Kidney (tissue), 14 donors: Measurements from ENCODE around the gene WNT2B. TPM values are rescaled to one million over a fixed set of nuclear protein-coding genes. Genes with fewer than 3 reads are reported as not detected.

Experiments used
- DNase-seq, 5 donors: peaks; one replicate each; pipeline ENCODE4 v3.0.0-alpha.2; 2013 to 2020
- FAIRE-seq: peaks from 2 replicates; lab custom pipeline; 2012; peaks lifted over from hg19 to GRCh38; lab: Jason Lieb, UNC
- H3K27ac ChIP-seq, 2 donors: one replicate each; pipeline ENCODE4 v1.7.0; 2013; ENCODE audit warnings: low read depth in 2 of 2, low read length in 2 of 2, inconsistent platforms in 1 of 2
- H3K27me3 ChIP-seq: one replicate; pipeline ENCODE4 v1.7.1; 2013; ENCODE audit warnings: low read length, inconsistent platforms; ENCODE audit not compliant: control insufficient read depth, insufficient read depth
- H3K36me3 ChIP-seq, 3 donors: one replicate each; pipeline versions ENCODE4 v1.7.0 to v1.7.1; 2013; ENCODE audit warnings: low read length in 3 of 3, control low read depth in 1 of 3, inconsistent platforms in 1 of 3; ENCODE audit not compliant: insufficient read depth in 3 of 3, control insufficient read depth in 2 of 3
- H3K4me1 ChIP-seq, 3 donors: one replicate each; pipeline versions ENCODE4 v1.7.0 to v1.7.1; 2013; ENCODE audit warnings: low read length in 3 of 3, inconsistent platforms in 1 of 3, low read depth in 1 of 3; ENCODE audit not compliant: control insufficient read depth in 2 of 3, insufficient read depth in 2 of 3
- H3K4me3 ChIP-seq, 3 donors: one replicate each; pipeline versions ENCODE4 v1.7.0 to v1.8.1; 2013; ENCODE audit warnings: low read length in 3 of 3, control low read depth in 1 of 3, inconsistent platforms in 1 of 3
- H3K9ac ChIP-seq, 3 donors: one replicate each; pipeline versions ENCODE4 v1.7.0 to v1.7.1; 2013; ENCODE audit warnings: low read length in 3 of 3, control low read depth in 1 of 3, inconsistent platforms in 1 of 3
- H3K9me3 ChIP-seq, 3 donors: one replicate each; pipeline versions ENCODE4 v1.7.0 to v1.7.1; 2013; ENCODE audit warnings: low read length in 3 of 3, control low read depth in 1 of 3, inconsistent platforms in 1 of 3; ENCODE audit not compliant: control insufficient read depth in 2 of 3, insufficient read depth in 1 of 3
- intact Hi-C: fragments of 100-400 bp; cut with DNase I; formaldehyde crosslinking; loops from one replicate; pipeline ENCODE4 v1.11.1; 2022
- polyA plus RNA-seq: library from polyadenylated mRNA; stranded (reverse); fragments of 350-450 nt; fragmentation: Illumina TruSeq; extraction: RNeasy Lipid Tissue Mini Kit (QIAGEN cat#74804); gene quantifications from one replicate; pipeline ENCODE4 v1.2.3, GENCODE V29; 2014; ENCODE audit warnings: low read depth, low replicate concordance; ENCODE audit not compliant: insufficient read depth
- total RNA-seq: library from RNA; stranded (reverse); fragmentation: NEBNext Ultra II Directional; extraction: Animal tissue kit (Norgen Biotek cat#: 25700); gene quantifications from one replicate; pipeline ENCODE4 v1.2.1, GENCODE V29; 2021
- TF ChIP-seq, protein P1 (sequence below): IDR thresholded peaks from 3 replicates; pipeline ENCODE4 v1.5.1; 2012; ENCODE audit warnings: mild to moderate bottlenecking, moderate library complexity, borderline replicate concordance; ENCODE audit not compliant: insufficient read depth; ENCODE audit errors: extremely low read depth
- donor health status: control.
- donor health status: control.
- donor health status: control.
- donor health status: control.
- donor health status: control.
- donor health status: DM: yes; HTN: yes; CAD: no.
- donor health status: Normal renal cell carcinoma (clear cell type).

WNT2B gene
- total and polyA plus RNA-seq, 2 donors from 2014 or later, result 0.75 to 4.7 TPM

DNA sequence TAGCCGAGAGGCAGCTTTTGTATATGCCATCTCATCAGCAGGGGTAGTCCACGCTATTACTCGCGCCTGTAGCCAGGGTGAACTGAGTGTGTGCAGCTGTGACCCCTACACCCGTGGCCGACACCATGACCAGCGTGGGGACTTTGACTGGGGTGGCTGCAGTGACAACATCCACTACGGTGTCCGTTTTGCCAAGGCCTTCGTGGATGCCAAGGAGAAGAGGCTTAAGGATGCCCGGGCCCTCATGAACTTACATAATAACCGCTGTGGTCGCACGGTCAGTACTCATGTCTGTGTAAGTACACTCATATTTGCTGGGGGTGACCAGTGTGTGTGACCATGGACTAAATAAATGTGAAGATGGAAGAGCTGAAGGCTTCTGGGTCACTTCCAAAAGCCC lies 7.4 kb downstream of the WNT2B start:
- FAIRE-seq, result no peak
- DNase-seq, result no peak
- no peak overlapping the region for H3K27ac ChIP-seq
- no peak overlapping the region for H3K9ac ChIP-seq
- H3K9me3 ChIP-seq, result no peaks in the 10 kb centered on the region
- intact Hi-C loops, result no loop called here
- no peaks in the 10 kb centered on the region for H3K4me1 ChIP-seq
- TF ChIP-seq, protein P1, sequence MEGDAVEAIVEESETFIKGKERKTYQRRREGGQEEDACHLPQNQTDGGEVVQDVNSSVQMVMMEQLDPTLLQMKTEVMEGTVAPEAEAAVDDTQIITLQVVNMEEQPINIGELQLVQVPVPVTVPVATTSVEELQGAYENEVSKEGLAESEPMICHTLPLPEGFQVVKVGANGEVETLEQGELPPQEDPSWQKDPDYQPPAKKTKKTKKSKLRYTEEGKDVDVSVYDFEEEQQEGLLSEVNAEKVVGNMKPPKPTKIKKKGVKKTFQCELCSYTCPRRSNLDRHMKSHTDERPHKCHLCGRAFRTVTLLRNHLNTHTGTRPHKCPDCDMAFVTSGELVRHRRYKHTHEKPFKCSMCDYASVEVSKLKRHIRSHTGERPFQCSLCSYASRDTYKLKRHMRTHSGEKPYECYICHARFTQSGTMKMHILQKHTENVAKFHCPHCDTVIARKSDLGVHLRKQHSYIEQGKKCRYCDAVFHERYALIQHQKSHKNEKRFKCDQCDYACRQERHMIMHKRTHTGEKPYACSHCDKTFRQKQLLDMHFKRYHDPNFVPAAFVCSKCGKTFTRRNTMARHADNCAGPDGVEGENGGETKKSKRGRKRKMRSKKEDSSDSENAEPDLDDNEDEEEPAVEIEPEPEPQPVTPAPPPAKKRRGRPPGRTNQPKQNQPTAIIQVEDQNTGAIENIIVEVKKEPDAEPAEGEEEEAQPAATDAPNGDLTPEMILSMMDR, result no peak
- no peaks in the 10 kb centered on the region for H3K27me3 ChIP-seq
- no peaks in the 10 kb centered on the region for H3K36me3 ChIP-seq
- H3K4me3 ChIP-seq, result no peak overlapping the region

DNA sequence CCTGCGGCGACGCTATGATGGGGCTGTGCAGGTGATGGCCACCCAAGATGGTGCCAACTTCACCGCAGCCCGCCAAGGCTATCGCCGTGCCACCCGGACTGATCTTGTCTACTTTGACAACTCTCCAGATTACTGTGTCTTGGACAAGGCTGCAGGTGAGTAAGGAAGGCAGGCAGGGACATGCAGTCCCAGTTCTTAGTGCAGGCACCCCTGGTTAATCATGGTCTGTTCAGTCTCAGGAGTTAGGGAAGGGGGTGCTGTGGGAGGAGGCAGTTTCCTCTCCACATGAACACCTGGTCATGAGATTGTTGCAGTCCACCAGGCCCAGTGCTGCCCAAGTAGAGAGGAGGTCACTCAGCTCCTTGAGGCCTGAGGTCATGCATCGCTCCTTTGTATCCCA lies 8.5 kb downstream of the WNT2B start:
- Histone ChIP-seq H3K4me3 (no peak overlapping the region), H3K9ac (no peak overlapping the region), H3K27ac (no peak overlapping the region), H3K9me3 (no peaks in the 10 kb centered on the region), H3K27me3 (no peaks in the 10 kb centered on the region), H3K4me1 (no peaks in the 10 kb centered on the region), H3K36me3 (no peaks in the 10 kb centered on the region)
- intact Hi-C loops, result no loop called here
- FAIRE-seq (no peak), DNase-seq (no peak)
- TF ChIP-seq, protein P1, result no peak

DNA sequence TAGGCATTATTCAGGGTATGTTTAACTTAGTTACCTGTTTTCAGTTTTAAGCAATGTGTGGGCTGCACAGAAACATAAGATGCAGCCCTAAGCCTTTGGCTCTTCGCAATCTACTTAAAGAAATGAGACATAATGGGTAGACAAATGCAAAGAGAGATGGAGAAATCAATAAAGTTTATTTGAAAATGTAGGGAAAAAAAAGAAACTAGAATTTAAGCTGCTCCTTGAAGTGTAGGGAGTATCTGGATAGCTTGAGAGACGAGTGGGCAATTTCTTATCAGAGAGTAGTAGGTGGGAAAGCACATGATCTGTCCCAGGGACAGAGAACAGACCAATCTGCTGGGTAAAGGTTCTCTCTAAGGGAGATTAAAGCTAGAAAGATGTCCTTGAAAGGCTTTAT lies 8.9 kb downstream of the WNT2B start:
- Histone ChIP-seq H3K36me3 (no peaks in the 10 kb centered on the region), H3K9me3 (no peaks in the 10 kb centered on the region), H3K4me3 (no peak overlapping the region), H3K4me1 (no peaks in the 10 kb centered on the region), H3K27ac (no peak overlapping the region), H3K9ac (no peak overlapping the region), H3K27me3 (no peaks in the 10 kb centered on the region)
- intact Hi-C loops, result no loop called here
- TF ChIP-seq, protein P1, result no peak
- FAIRE-seq (no peak), DNase-seq (no peak)

DNA sequence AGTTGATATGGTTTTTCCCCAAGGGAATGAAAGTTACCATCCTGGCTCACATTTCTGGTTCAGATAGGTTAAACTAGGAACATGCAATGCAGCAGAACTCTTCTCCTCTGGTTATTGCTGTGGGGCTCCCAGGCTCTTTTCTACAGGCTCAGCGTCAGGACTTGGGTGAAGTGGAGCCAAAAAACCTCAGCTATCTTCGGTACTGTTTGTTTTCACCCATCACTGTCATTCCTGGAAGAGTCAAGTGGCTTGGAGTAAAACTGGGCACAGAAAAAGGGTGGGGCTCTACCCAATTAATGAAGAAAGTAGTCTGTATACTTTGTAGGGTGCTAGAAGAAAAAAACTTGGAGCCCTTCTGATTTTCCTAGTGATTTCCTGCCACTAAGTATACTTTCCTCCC lies 9.4 kb downstream of the WNT2B start:
- DNase-seq, result no peak
- TF ChIP-seq, protein P1, result no peak
- FAIRE-seq, result no peak
- Histone ChIP-seq H3K9ac (no peak overlapping the region), H3K4me3 (no peak overlapping the region), H3K4me1 (no peaks in the 10 kb centered on the region), H3K27ac (no peak overlapping the region), H3K36me3 (no peaks in the 10 kb centered on the region), H3K9me3 (no peaks in the 10 kb centered on the region), H3K27me3 (no peaks in the 10 kb centered on the region)
- intact Hi-C loops, result no loop called here
